ENCODE data around the gene PPP1R14C.
A peak's percentile ranks its signal among the peaks of the same experiment; 100 is the strongest.

PPP1R14C gene

DNA sequence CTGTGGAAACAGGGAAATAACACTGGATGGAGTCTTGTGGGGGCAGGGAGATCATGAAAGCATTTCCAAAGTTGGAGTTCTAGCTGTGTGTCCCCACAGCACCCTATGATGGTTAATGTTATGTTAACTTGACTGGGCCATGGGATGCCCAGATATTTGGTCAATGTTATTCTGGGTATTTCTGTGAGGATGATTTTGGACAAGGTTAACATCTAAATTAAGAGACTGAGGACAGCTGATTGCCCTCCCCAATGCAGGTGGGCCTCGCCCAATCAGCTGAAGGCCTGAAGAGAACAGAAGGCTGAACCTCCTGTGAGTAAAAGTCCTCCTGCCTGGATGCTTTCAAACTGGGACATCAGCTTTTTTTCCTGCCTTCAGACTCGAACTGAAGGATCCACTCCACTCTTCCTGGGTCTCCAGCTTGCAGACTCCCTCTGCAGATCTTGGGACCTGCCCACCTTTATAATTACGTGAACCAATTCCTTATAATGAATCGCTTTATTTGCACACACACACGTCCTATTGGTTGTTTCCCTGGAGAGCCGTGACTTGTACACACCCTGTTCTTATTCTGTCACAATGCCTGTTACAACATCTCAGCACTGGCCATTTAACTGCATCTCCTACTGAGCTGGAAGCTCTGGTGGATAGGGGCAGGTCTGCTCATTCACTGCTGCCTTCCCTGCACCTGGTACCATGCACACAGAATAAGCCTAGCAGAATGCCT is 126.4 kb downstream of the PPP1R14C start:
- no peak for DNase-seq

- DNase-seq, result no peak
Observed at GRCh38 chr6:150269857-150270223, 127.0 kb downstream of the PPP1R14C start.

DNA sequence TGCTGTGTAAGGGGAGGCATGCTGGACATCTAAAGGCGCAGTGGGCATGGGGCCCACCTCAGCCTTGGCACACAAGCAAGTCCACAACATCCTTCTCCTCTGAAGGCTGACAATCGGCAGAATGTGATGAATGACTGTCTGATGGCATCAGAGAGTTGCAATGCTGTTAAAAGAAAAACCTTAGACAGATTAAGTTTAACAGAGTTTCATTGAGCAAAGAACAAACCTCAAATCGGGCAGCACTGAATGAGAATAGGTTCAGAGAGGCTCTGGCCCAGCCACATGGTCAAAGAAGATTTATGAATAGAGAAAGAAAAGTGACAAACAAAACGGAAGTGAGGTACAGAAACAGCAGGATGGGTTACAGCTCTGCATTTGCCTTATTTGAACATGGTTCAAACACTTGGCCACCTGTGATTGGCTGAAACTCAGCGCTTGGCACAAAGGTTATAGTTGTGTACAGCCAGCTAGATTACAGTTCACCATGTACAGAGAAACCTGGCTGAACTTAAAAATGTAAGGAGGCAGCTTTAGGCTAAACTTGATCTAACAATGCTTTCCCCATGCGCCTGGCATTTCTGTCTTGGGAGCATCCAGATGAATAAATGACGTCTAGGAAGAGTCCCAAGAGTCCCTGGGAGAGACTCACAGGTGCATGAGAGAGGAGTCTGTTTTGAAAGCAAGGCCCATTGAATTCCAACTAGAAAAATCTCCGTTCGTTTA is 127.6 kb downstream of the PPP1R14C start:
- no peak for DNase-seq

DNA sequence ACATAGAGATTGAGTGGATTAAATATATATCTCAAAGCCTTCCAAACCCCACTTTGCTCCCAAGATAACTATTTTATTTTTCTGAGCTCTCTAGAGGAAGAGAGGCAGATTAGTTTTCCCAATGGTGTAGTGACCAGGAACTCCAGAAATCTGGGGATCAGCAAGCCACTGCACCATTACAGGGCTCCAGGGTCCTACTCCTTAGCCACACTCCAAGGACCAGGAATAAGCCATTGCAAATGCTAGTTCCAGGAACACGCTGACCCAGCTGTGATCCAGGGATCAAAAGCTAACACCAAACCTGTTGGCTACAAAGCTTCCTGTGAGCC is 128.3 kb downstream of the PPP1R14C start:
- no peak for DNase-seq

DNA sequence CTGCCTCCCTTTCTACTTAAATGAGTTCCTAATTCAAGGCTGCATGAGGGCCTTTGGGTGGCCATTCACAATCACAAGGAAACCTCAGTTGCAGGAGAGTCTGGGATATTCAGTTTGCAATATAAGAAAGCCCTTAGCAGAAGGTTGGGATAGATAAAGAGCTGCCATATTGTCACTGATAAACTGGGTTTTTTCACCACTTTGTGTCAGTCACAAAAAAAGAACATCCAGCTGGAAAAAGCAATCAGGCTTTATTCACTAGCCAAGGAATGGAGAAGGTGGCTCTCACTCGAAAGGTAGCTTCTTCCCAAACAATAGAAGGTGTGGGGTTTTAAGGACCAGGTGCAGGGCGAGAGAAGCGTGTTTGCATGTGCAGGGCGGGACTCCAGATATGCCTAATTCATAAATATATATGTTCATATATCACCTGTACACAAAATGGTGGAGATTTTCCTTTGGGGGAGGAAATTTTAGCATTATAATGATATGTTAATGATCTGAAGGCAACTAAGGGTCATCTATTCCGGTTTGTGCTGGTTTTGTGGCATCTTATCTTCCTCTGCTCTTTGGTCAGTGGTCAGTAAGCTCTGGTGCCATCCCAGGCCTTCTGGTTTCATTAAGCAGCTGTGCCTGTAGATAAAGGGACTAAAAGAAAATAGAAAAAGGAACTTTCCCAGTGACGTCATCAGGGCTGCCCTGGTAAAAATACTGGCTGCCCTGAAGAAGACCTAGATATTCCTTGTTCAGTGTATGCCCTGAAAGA is 128.8 kb downstream of the PPP1R14C start:
- DNase-seq, result no peak

DNA sequence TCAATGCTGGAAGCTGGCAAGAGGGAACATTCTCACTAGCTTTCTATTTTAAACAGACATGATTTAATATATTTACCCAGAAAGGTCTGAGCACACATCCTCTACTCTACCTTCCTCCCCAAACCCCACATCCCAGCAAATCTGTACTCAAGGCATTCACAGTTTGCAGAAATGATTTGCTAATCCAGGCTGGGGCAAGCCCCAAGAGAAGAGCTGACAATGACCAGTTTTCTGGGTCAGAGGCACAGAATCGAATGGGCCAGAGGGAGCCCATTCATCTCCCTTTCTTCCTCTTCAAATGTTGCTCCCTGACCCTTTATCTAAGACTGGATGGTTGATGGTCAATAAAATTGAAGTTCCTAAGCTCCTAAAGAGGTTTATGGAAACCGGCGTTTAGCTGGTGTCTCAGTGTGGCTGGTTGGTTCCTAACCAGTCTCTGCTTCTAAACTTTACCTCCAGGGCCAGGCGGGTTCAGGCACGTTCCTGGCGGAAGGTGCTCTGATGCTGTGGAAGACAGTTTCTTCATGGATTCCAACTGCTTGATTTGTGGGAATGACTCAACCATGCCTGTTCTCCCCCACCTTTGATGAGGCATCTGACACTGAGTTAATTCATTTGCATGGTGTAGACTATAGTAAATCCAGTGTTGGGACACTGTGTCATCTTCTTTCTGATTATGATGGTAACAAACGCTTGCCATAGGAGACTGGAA is 129.6 kb downstream of the PPP1R14C start:
- no peak for DNase-seq

DNA sequence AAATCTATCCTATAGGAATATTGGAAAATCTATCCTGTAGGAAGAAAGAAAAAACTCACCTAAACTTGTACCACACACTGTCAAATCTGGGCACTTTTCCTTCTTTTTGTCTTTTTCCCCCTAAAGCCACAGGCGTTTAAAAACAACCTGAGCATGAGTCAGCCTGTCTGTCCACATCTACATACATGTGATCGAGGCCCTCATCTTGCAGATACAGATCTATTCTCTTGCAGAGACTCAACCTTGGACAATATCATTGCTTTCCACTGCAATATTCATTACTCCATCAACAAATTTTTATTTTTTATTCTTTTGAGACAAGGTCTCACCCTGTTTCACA is 130.1 kb downstream of the PPP1R14C start:
- no peak for DNase-seq

DNA sequence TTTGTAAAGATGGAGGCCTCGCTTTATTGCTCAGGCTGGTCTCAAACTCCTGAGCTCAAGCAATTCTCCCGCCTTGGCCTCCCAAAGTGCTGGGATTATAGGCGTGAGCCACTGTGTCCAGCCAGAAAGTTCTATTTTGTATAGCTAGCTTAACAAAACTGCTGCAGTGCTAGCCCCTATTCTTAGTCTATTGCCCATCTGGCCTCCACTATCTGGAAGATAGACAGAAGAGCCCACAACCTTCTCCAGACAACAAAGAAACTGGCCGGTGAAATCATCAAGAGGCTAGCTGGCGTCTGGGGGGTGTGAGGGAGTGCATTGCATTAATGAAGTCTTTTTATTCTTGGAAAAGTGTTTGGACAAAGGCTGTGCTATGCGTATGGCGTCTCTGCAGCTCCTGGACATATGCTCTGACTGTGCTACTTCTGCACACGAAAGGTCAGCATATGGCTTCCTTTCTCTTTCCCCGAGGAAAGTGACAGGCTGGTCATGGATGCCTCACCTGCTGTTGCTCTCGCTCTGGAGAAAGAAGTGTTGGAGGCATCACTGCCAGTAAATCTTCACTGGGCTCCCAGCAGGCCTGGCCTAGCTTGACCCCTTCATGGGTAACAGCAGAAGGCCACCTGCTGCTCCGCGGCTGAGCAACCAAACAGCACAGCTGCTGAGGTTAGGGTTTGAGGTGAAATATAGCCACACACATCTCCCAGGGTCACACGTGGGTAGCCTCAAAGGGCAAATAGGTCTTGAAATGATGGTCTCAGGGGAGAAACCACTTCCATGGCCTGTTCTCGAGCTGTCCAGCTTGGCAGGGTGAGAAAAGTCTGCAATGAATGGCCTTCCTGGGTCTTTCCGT is 130.8 kb downstream of the PPP1R14C start:
- no peak for DNase-seq

GRCh38 chr6:150275489-150275888 is 132.6 kb downstream of the PPP1R14C start:
- no peak for DNase-seq

- no peak for DNase-seq
Observed at GRCh38 chr6:150276168-150276936, 133.5 kb downstream of the PPP1R14C start.

GRCh38 chr6:150276937-150277742 is 134.3 kb downstream of the PPP1R14C start:
- peak in 21 of 58 donors; percentile 4 to 71 (median 17) for DNase-seq

DNA sequence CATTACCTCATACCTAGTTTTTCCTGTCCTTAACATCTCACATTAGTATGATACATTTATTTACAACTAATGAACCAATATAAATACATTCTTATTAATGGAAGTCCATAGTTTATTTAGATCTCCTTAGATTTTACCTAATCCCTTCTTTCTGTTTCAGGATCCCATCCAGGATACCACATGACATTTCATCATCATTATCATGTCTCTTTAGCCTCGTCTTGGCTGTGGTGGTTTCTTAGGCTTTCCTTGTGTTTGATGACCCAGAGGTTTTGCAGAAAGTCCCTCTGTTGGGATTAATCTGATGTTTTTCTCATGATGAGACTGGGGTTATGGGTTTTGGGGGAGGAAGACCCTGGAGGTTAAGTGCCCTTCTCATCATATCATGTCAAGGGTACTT is 136.7 kb downstream of the PPP1R14C start:
- DNase-seq, result no peak

DNA sequence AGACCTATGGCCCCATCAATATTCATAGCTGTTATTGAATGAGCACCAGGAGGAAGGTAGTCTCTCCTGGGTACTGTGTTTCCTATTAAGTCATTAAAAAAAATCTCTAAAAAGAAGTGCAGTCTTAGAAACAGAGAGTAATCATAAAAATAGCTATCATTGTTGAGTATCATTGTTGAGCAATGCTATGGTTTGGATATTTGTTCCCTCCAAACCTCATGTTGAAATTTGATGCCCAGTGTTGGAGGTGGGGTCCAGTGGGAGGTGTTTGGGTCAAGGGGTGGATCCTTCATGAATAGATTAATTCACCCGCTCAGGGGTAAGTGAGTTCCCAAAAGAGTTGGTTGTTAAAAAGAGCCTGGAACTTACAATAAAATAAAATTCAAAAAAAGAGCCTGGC is 137.9 kb downstream of the PPP1R14C start:
- DNase-seq, result no peak

GRCh38 chr6:150281767-150282166 is 138.9 kb downstream of the PPP1R14C start:
- no peak for DNase-seq

DNA sequence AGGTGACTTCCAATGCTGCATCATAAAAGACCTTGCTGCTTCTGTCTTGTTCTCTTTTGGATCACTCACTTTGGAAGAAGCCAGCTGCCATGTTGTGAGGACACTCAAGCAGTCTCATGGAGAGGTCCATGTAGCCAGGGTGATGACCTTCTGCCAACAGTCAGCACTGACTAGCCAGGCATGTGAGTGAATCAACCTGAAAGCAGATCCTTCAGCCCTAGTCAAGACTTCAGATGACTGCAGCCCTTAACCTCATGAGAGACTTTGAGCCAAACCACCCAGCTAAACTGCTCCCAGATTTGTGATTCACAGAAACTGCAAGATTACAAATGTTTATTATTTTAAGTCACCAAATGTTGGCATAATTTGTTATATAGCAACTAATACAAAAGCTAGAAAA is 140.0 kb downstream of the PPP1R14C start:
- no peak for DNase-seq

DNA sequence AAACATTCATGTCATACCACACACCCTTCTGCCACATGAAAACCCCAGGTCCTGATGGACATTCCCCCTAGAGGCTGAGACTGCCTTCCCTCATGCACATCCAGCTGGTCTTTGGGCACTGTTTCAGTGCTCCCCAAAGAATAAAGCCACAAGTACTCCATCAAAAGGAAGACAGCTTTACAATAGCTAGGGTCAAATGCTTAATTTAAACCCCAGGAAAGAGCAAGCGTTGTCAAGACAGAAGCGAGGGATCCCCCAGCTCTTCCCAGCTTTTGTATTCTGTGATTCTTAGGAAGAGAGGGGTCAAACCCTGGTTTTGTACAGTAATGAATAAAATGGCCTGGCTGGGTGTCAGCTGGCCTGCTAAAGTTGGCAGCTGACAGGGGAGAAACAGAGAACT is 143.6 kb downstream of the PPP1R14C start:
- no peak for DNase-seq

GRCh38 chr6:150286912-150287311 is 144.1 kb downstream of the PPP1R14C start:
- peak in 2 of 58 donors; percentile 7 to 10 for DNase-seq

- DNase-seq, result peak in 6 of 58 donors; percentile 4 to 54 (median 20)
Observed at GRCh38 chr6:150288456-150288855, 145.6 kb downstream of the PPP1R14C start.

- DNase-seq, result no peak
Observed at GRCh38 chr6:150289454-150290071, 146.7 kb downstream of the PPP1R14C start.

All from anterior cingulate cortex (tissue), 58 donors.